HG02678 (cell line): ENCODE results near the gene ZPBP.
"Not testable (repeated sequence)": the region's sequence is repeated elsewhere in the genome, so short reads cannot be mapped to it uniquely, and the experiment has no call there.

Experiments used
- ATAC-seq: cut with Tn5 transposase; IDR thresholded peaks from one replicate; pipeline ENCODE4 v1.9.1; 2021; ENCODE audit warnings: mild to moderate bottlenecking, moderate library complexity; ENCODE audit not compliant: unreplicated experiment

Gene ZPBP

GRCh38 chr7:50047716-50048115 lies 45.3 kb downstream of the ZPBP start:
- ATAC-seq: no peak

GRCh38 chr7:50041165-50041564 lies 51.9 kb downstream of the ZPBP start:
- ATAC-seq: not testable (repeated sequence)

GRCh38 chr7:50037086-50037485 lies 56.0 kb downstream of the ZPBP start:
- no peak for ATAC-seq

GRCh38 chr7:50022991-50023390 lies 70.1 kb downstream of the ZPBP start:
- ATAC-seq: no peak

GRCh38 chr7:50022451-50022850 lies 70.6 kb downstream of the ZPBP start:
- ATAC-seq: no peak

GRCh38 chr7:49995681-49996080 lies 97.4 kb downstream of the ZPBP start:
- no peak for ATAC-seq

GRCh38 chr7:49986191-49986590 lies 106.9 kb downstream of the ZPBP start:
- ATAC-seq: no peak

- ATAC-seq: no peak
These were observed 112.6 kb downstream of the ZPBP start for GRCh38 chr7:49980465-49980864.

GRCh38 chr7:49976238-49976637 lies 116.8 kb downstream of the ZPBP start:
- no peak for ATAC-seq

- no peak for ATAC-seq
These were observed 119.0 kb downstream of the ZPBP start for GRCh38 chr7:49974035-49974434.

- ATAC-seq: no peak
These were observed 155.4 kb downstream of the ZPBP start for GRCh38 chr7:49937608-49938007.

GRCh38 chr7:49931627-49932026 lies 161.4 kb downstream of the ZPBP start:
- no peak for ATAC-seq

- no peak for ATAC-seq
These were observed 164.3 kb downstream of the ZPBP start for GRCh38 chr7:49928787-49929186.

GRCh38 chr7:49927631-49928030 lies 165.4 kb downstream of the ZPBP start:
- no peak for ATAC-seq

GRCh38 chr7:49926720-49927119 lies 166.3 kb downstream of the ZPBP start:
- ATAC-seq: no peak

- ATAC-seq: no peak
These were observed 181.1 kb downstream of the ZPBP start for GRCh38 chr7:49911909-49912308.

GRCh38 chr7:49894543-49894942 lies 198.5 kb downstream of the ZPBP start:
- ATAC-seq: no peak

- ATAC-seq: no peak
These were observed 199.9 kb downstream of the ZPBP start for GRCh38 chr7:49893131-49893530.

- ATAC-seq: no peak
These were observed 200.6 kb downstream of the ZPBP start for GRCh38 chr7:49892481-49892880.
